OCI-LY1 (cell line): ENCODE data around the gene CBS.

Source experiments
- H2AFZ ChIP-seq: fragments of 200-600 bp; sonication (generic), shearing (Covaris generic); 2 replicates; pipeline ENCODE4 v1.6.0; 2014; ENCODE audit warnings: antibody characterized with exemption, mild to moderate bottlenecking, low read length
- H3F3A ChIP-seq: fragments of 200-600 bp; sonication (generic), shearing (Covaris generic); 2 replicates; pipeline ENCODE4 v1.6.0; 2014; ENCODE audit warnings: mild to moderate bottlenecking, antibody characterized with exemption, low read length, moderate library complexity; ENCODE audit not compliant: insufficient read depth
- H3K27ac ChIP-seq: fragments of 200-600 bp; sonication (generic); 2 replicates; pipeline ENCODE4 v1.5.1; 2014; ENCODE audit warnings: low read length, mixed run types, mild to moderate bottlenecking, low read depth; ENCODE audit not compliant: poor library complexity, severe bottlenecking
- H3K27me3 ChIP-seq: fragments of 200-600 bp; sonication (generic); 2 replicates; pipeline ENCODE4 v1.6.0; 2014; ENCODE audit warnings: antibody characterized with exemption, mild to moderate bottlenecking, low read length, moderate library complexity; ENCODE audit not compliant: insufficient read depth
- H3K36me3 ChIP-seq: fragments of 200-600 bp; sonication (generic); 2 replicates; pipeline ENCODE4 v1.6.1; 2014; ENCODE audit warnings: mild to moderate bottlenecking, antibody characterized with exemption, low read length, moderate library complexity, mixed read lengths; ENCODE audit not compliant: insufficient read depth
- H3K4me1 ChIP-seq: fragments of 200-600 bp; sonication (generic); 2 replicates; pipeline ENCODE4 v1.5.1; 2014; ENCODE audit warnings: mild to moderate bottlenecking, low read length, moderate library complexity; ENCODE audit not compliant: insufficient read depth, severe bottlenecking
- H3K4me2 ChIP-seq: fragments of 200-600 bp; sonication (generic), shearing (Covaris generic); 2 replicates; pipeline ENCODE4 v1.6.1; 2014; ENCODE audit warnings: low read length
- H3K4me3 ChIP-seq: fragments of 200-600 bp; sonication (generic); 2 replicates; pipeline ENCODE4 v1.5.1; 2014; ENCODE audit warnings: low read length, low read depth, mild to moderate bottlenecking, mixed read lengths; ENCODE audit not compliant: poor library complexity, severe bottlenecking
- H3K79me2 ChIP-seq: fragments of 200-600 bp; shearing (Covaris generic); 2 replicates; pipeline ENCODE4 v1.6.1; 2016; ENCODE audit warnings: mixed run types, low read length, mixed read lengths; ENCODE audit not compliant: insufficient read depth
- H3K9ac ChIP-seq: fragments of 200-600 bp; sonication (generic), shearing (Covaris generic); 2 replicates; pipeline ENCODE4 v1.6.1; 2014; ENCODE audit warnings: mild to moderate bottlenecking, low read length, mixed read lengths
- H3K9me2 ChIP-seq: fragments of 200-600 bp; sonication (generic), shearing (Covaris generic); 2 replicates; pipeline ENCODE4 v1.6.1; 2014; ENCODE audit warnings: low read depth, mild to moderate bottlenecking, low read length, mixed read lengths
- H3K9me3 ChIP-seq: fragments of 200-600 bp; shearing (Covaris generic); 2 replicates; pipeline ENCODE4 v1.6.1; 2014; ENCODE audit warnings: low read length, mixed read lengths
- H4K20me1 ChIP-seq: fragments of 200-600 bp; sonication (generic), shearing (Covaris generic); 2 replicates; pipeline ENCODE4 v1.6.0; 2016; ENCODE audit warnings: mild to moderate bottlenecking, low read length; ENCODE audit not compliant: insufficient read depth
- CTCF ChIP-seq: fragments of 200-600 bp; sonication (generic), shearing (Covaris generic); IDR thresholded peaks from 2 replicates; pipeline ENCODE4 v1.5.1; 2017; ENCODE audit warnings: mild to moderate bottlenecking, antibody characterized with exemption, low read length, moderate library complexity, mixed read lengths
- EZH2 ChIP-seq: fragments of 200-600 bp; sonication (generic), shearing (Covaris generic); IDR thresholded peaks from 2 replicates; pipeline ENCODE4 v1.8.0; 2017; ENCODE audit warnings: borderline replicate concordance, mixed run types, mild to moderate bottlenecking, antibody characterized with exemption, low read length, moderate library complexity, mixed read lengths

The CBS gene

GRCh38 chr21:43027846-43028731, 47.5 kb downstream of the CBS start:
- Histone ChIP-seq H3K4me3 (no peak overlapping the region), H2AFZ (no peak overlapping the region), H3K9me3 (no peaks in the 10 kb centered on the region), H3K36me3 (peaks cover 62% of the 10 kb centered on the region), H3K4me1 (peaks cover 23% of the 10 kb centered on the region), H3F3A (no peaks in the 10 kb centered on the region; the same call in 1 of the 2 replicates), H3K27me3 (no peaks in the 10 kb centered on the region), H3K4me2 (no peak overlapping the region), H3K79me2 (no peaks in the 10 kb centered on the region), H4K20me1 (no peaks in the 10 kb centered on the region), H3K27ac (peak overlapping the region; percentile 91), H3K9ac (no peak overlapping the region), H3K9me2 (no peaks in the 10 kb centered on the region)
- no peak for TF ChIP-seq CTCF
- TF ChIP-seq EZH2: no peak

- Histone ChIP-seq H3F3A (no peaks in the 10 kb centered on the region; the same call in 1 of the 2 replicates), H3K4me2 (no peak overlapping the region), H3K9me2 (no peaks in the 10 kb centered on the region), H3K9me3 (no peaks in the 10 kb centered on the region), H3K27me3 (no peaks in the 10 kb centered on the region), H3K79me2 (no peaks in the 10 kb centered on the region), H3K36me3 (peaks cover 58% of the 10 kb centered on the region), H4K20me1 (no peaks in the 10 kb centered on the region), H3K9ac (no peak overlapping the region), H3K4me3 (no peak overlapping the region), H2AFZ (no peak overlapping the region), H3K27ac (peak overlapping the region; percentile 48), H3K4me1 (peaks cover 39% of the 10 kb centered on the region)
- no peak for TF ChIP-seq CTCF
- no peak for TF ChIP-seq EZH2
Measured at GRCh38 chr21:43025636-43026180, 49.9 kb downstream of the CBS start.

- no peaks in the 10 kb centered on the region for H3K79me2 ChIP-seq
- H4K20me1 ChIP-seq: no peaks in the 10 kb centered on the region
- H3F3A ChIP-seq: no peaks in the 10 kb centered on the region; the same call in 1 of the 2 replicates
- no peaks in the 10 kb centered on the region for H3K27me3 ChIP-seq
- no peaks in the 10 kb centered on the region for H3K9me2 ChIP-seq
- H3K4me1 ChIP-seq: peaks cover 50% of the 10 kb centered on the region
- no peak overlapping the region for H3K9ac ChIP-seq
- H3K27ac ChIP-seq: no peak overlapping the region
- peaks cover 47% of the 10 kb centered on the region for H3K36me3 ChIP-seq
- no peak overlapping the region for H3K4me2 ChIP-seq
- H3K9me3 ChIP-seq: no peaks in the 10 kb centered on the region
- TF ChIP-seq CTCF (no peak), EZH2 (no peak)
- no peak overlapping the region for H3K4me3 ChIP-seq
- no peak overlapping the region for H2AFZ ChIP-seq
Measured at GRCh38 chr21:43024439-43025136, 51.0 kb downstream of the CBS start.
